ENCODE measurements around the gene DOCK9.

DOCK9 gene

DNA sequence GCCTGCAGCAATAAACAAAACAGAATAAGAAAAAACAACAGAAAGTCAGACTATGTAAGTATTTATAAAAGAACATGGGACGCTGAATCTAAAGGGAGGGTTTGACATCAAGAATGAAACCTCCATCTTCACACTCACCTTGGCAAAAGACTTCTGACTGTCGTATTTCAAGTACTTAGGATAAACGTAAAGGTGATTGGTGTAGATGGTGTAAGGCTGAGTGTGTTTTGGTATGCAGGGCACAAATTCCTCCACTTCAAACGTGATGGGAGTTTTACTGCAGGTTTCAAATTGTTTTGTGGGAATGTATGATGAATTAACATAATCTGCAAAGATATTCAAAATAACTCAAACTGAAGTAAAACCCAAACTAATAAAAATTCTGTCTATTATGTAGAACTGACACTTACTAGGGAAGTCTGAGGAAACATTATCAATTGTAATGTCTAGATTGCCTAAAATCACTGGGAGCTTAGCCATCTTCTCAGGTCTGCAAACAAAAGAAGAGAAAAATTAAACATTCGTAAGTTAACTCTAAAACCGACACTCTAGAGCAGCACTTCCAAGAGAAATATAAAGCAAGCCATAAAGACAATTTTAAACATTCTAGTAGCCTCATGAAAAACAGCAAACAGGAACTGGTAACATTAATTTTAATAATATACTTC lies 89.5 kb downstream of the DOCK9 start:
- no peak for DNase-seq (ENCODE audit: low spot score)

DNA sequence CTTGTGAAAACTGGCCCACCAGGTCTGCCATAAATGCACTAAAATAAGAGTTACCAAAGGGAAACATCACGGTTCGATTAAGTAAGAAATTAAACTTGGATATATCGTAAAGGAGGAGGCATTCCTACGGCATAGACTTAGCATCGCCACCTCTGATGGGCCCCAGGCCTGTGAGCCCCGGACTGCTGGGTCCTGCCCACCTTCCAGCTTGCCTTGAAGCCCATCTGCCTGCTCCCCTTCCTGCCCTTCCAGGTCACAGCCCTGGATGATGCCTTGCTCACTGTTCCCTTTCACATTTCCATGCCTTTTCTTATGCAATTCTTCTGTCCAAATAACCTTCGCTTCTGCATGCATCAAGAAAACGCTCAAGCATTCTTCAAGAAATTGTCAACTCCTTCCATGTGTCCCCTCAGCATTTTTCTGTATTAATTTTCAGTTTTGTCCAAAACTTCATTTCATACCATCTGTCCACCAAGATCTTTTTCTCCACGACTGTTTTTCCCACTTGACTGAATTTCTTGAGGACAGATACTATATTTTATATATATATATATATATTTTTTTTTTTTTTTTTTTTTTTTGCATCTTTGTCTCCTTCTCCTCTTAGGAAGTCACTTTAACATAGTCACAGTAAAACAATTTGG lies 91.2 kb downstream of the DOCK9 start:
- DNase-seq (ENCODE audit: low spot score), result no peak

DNA sequence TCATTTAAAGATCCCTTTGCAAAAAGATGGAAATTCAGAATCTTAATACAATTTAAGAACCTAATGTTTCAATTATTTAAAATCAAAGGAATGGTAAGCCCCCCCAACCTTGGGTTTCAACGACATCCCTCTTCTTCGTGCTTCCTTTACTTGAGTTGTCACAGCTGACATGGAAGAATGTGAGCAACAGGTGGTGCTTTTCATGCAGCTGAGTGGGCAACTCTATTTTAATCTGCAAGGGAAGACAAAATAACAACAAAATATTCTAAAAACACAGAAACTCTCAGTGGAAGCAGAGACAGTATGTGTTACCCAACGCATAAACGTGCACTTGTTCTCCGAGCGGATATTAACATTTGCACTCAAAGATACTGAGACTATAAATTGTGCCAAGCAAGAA lies 92.3 kb downstream of the DOCK9 start:
- no peak for DNase-seq (ENCODE audit: low spot score)

DNA sequence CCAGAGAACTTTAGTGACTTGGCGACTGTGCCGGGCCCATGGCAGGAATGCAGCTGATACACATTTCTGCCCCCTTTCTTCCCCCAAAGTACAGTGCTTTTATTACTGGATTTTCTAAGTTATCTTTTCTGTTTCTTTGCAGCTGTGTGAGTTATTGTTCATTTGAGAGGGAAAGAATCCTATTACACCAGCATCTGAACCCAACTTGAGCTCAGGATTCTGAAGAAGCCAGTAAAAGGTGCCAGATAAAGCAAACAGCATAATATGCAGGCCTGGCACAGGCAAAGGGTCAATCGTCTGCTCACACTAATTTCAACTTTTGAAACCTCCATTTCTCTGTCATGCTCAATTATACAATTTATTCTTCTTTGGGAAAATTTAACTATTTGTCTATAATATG lies 93.9 kb downstream of the DOCK9 start:
- no peak for DNase-seq (ENCODE audit: low spot score)

DNA sequence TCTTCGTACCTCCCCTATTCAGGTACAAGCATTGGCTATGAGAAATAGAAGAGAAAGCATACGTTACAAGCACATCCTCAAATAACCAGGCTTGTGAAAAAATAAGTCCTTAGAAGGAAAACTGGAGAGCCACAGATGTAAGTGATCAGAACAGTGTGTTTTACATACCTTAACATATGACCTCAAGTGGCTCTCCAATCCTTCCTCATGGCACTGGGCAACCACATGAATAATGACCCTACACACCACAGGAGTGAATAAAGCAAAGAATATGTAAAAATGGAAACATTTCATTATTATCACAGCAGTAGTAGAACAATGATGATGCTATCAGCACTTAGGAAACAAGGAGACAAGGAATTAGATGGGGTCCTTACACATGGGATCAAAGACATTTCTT lies 96.5 kb downstream of the DOCK9 start:
- no peak for DNase-seq (ENCODE audit: low spot score)

DNA sequence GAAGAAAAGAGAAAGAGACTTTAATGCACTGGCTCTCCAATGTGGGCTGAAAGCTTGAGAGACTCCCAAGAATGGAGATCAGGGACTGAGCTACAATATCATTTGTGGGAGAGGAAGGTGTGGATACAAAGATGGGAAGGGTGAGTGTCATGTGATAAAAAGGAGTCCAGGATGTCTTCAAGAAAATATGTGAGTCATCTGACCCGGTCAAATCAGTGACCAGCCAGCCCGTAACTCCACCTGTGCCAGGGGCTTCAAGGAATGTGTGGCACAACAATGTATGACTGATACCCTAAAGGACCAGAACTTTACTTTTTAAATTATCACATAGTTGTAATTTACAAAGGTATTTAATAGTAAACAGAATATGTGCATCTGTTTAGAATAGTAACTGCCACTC lies 97.2 kb downstream of the DOCK9 start:
- no peak for DNase-seq (ENCODE audit: low spot score)

DNA sequence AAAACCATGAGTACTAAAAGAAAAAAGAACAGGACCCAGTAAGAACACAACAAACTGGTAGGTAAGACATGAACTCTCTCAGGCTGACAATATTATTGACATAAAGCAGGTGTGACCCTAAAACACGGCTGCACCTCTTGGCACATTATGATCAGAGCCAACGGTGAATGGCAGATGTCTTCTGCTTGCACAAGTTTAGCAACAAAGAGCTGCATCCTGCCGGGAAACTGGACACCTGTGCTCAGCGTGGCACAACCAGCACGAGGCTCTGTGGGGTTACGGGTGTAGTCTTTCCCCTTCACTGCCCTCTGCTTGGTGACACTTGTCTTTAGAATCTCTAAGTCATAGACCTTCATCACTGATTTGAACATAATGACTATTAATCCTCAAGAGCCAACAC lies 97.9 kb downstream of the DOCK9 start:
- no peak for DNase-seq (ENCODE audit: low spot score)

DNA sequence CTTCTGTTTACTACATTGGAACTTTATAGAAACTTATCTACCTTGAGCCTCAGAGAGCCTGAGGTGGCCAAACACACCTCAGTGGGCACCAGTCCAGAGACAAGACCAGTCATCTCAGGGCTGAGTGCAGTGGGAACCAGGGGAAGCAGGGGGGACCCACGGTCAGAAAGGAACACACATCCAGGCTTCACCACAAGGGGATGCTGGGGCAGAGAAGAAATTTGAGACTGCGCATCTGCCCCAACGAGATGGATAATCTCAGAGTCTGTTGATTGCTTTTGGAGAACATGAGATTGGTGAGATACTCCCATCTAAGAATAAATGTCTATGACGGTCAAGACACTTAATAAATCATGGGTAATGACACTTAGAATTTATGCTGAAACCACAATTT lies 98.7 kb downstream of the DOCK9 start:
- DNase-seq (ENCODE audit: low spot score), result no peak

DNA sequence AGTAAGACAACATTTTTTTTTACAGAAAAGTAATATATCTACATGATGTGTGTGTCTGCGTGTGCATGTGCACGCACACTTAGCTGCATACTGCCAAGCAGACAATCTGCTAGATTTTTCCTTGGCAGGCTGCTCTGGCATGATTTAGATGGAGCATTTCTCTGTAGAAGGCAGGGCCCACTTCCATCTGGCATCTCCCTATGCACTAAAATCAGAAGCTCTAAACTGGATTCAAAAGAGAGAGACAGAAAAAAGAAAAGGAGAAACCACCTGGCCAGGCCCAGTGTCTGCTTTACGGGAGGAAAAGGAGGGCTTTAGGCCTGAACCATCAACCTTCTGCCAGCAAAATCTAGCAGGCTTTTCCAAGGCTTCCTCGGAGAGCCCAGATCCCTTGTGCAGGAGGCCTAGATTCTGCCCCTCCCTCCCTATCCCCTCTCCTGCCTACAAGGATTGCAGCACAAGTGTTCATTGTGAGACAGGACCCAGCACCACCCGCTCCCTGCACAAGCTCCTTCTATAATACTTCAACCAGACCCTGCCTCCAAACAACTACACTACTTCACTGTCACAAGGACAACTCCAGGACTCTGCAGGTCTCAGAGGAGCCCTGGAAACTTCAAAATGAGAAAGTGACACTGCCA lies 99.3 kb downstream of the DOCK9 start:
- no peak for DNase-seq (ENCODE audit: low spot score)

DNA sequence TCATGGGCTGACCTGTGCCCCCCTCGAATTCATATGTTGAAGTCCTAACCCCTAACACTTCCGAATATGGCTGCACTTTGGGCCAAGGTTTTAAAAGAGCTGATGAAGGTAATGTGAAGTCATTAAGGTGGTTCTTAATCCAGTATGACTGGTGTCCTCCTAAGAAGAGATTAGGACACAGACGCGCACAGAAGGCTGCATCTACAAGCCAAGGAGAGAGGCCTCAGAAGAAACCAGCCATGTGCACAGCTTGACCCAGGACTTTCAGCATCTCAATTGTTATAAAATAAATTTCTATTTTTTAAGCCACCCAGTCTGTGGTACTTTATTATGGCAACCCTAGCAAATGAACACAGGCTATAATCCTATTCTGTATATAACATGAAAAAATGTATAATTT lies 99.9 kb downstream of the DOCK9 start:
- DNase-seq (ENCODE audit: low spot score), result no peak

DNA sequence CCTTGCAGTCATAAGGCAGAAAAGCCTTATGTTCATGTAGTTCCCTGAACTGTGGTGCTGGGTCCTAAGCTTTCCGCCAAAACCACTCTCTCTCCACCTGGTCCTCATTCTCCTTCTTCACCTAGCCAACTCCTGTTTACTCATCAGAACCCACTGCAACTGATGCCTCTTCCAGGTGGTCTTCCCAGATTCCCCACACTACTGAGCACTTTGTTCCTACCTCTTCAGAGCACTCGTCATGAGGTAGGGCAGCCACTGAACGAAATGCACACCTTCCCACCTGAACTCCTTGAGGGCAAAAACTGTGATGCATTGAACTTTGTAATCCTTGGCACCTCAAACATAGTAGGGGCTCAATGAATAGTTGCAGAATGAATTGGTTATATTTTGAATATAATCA lies 100.4 kb downstream of the DOCK9 start:
- DNase-seq (ENCODE audit: low spot score), result no peak

DNA sequence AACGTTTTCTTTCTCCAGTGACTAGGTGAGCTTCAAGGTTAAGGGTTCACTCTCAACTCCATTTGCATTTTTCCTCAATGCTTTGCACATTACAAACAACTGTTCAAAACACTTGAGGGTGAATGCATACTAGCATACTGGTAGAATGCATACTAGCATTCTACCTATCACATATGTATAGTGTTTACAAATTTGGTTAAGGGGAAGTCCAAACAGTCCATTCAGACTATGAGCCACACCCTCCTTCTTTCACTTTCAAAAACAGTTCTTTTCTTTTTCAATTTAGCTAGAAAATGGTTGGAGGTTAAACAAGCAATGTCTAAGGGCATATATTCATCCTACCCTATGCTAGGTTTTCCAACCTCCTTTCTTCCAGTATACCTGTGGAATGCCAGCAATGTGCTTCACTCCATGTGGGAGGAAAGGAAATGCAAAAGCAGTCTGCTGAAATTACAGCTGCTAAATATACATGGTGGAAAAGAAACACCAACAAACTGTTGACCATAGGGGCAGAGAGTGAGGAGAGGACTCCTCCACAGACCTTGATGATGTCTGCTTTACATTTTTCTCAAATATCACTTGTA lies 102.6 kb downstream of the DOCK9 start:
- DNase-seq (ENCODE audit: low spot score), result no peak

DNA sequence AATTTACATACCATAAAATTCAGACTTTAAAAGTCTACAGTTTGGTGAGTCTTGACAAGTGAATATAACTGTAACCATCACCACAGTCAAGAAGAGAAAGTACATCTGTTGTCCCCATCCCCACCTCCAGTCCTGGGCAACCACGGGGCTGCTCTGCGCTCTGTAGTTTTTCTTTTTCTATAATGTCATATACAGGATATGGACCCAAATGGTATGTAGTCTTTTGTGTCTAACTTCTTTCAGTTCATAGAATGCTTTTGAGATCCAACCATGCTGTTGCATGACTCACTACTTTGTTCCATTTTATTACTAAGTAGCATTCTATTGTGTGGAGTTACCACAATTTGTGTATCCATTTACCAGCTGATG lies 103.9 kb downstream of the DOCK9 start:
- DNase-seq (ENCODE audit: low spot score), result no peak

DNA sequence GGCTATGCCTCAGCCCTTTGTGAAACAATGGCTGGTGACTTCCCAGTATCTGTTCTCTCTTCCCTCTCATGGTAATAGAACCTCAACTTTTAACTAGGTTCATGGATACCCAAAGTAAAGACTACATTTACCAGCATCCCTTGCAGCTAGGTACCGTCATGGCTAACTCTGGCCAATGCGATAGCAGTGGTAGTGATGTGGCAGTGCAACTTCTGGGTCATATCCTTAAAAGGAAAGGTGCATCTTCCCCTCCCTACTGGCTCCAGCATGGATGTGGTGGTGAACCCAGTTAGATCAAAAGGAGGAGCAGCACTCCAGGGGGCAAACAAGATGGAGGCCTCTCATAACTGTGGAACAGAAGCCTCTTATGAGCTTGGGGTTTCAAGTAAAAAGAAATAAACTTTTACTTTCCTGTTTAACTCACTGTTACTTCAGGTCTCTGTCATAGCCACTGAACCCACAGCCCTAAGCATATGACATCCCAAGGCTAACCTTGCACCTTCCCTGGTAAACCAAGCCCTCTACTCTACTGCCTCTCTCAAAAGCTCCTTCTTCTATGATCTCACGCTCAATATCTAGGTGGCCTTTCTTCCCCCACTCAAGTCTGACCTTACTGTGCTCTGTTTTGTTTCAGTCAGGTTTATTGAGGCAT lies 104.4 kb downstream of the DOCK9 start:
- no peak for DNase-seq (ENCODE audit: low spot score)

DNA sequence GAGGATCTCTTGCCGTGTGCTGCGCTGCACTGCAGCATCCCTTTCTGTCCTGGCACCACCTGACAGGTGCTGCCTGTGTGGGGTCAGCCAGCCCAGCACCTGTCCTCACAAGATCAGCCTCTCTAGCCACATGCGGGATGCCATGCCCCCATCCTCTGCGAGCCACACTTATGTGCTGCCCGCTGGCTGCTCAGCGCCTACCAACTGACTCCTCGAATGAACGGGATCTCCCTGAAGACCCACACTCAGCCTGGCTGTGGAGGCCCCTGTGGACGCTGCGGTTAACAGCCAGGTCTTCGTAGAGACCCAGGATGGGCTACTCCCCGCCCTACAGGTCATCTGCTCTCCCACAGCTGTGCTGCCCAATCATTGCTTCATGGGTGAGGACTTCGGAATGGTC lies 106.1 kb downstream of the DOCK9 start:
- DNase-seq (ENCODE audit: low spot score), result no peak

DNA sequence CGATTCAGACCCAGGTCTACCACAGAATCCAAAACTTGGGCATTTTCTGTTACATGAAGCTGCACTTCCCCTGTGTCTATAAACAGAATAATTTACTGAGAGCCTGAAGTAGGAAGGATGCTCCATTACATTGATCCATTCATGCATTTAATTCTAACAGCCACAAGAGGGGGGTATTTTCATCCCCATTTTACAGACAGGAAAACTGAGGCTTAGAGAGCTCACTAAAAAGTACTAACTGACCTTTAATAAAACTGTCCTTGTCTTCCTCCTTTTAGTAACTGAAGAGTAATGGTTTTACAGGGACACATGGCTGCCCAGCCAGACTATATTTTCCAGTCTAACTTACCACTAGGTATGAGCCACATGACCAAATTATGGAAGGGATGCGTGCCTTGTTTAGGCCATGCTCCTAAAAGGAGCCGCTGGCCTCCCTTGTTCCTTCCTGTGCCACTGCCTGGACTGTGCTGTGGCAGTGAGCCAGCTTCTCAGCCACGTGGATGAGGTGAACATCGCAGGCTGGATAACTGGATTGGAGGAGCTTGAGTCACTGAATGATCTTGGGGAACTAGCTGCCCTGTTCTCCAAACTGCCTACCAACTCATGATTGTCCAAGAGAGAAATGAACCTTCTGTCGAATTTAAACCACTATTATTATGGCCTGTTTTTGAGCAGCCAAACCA lies 108.3 kb downstream of the DOCK9 start:
- DNase-seq (ENCODE audit: low spot score), result no peak

DNA sequence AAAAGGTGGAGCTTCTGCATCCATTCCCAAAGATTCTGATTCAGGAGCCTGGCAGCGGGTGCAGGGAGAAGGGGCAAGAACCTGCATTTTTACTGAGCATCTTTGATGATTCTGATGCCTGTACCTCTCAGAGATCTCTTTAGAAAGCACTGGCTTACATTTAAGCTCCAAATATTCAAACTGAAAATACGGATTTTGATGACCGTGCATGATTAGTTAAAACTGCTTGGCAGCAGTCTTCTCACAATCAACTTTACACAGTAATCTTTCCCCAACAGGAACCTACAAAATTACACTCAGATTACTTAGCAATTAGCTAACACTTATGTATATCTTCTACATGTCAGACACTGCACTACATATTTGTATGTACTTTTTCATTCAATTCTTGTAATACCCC lies 108.9 kb downstream of the DOCK9 start:
- DNase-seq (ENCODE audit: low spot score), result no peak

DNA sequence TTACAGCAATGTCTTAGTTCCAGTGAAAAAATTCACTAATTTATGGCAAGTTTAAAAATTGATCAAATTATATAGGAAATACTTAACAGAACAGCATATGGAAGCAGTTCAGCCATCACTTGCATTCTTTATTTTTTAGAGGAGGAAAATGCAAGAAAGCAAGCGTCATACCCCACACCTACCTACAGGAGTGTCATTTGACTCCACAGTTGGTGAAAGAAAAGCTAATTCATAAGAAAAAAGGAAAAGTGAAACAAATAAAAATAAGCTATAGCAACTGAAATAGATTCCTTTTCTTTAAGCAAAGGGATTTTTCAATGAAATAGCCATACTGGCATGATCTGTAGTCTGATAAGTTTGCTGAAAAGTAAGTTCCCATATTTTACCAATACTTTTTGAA lies 111.0 kb downstream of the DOCK9 start:
- DNase-seq (ENCODE audit: low spot score), result no peak

DNA sequence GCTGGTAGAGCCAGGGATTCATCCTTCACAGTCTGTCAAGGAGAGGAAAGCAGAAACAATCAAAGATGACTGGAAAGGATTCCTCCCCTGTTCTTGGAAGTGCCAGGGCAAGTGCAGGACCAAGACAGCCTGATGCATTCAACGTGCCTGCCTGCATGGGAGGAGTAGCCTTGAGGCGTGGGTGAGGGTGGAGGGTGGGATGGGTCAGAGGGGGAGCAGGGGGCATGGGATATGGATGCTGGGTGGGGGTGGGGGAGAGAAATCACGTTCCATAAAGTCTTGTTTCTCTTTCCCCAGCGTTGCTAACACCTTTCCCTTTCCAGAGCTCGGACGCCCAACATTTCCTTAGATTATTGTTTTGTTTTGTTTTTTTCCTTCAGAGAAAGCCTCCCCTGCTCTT lies 117.4 kb downstream of the DOCK9 start:
- DNase-seq (ENCODE audit: low spot score), result no peak

DNA sequence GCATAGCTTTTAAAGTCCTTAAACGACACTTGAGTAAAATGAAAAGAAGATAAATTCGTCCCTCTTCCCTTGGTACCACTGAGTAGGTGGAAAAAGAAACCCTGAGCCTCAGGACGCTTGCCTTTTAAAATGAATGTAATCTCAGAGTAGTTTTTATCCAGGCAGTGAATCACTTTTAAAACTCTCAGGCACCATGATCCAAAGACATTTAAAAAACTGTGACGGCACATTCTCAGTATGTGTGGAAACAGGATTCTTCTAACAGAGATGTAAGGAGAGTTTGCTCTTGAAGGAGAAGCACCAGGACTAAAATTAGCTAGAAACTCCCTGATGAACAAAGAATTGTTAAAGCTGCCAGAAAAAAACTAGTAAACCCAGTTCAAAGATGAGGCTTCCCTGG lies 119.7 kb downstream of the DOCK9 start:
- DNase-seq (ENCODE audit: low spot score), result no peak

DNA sequence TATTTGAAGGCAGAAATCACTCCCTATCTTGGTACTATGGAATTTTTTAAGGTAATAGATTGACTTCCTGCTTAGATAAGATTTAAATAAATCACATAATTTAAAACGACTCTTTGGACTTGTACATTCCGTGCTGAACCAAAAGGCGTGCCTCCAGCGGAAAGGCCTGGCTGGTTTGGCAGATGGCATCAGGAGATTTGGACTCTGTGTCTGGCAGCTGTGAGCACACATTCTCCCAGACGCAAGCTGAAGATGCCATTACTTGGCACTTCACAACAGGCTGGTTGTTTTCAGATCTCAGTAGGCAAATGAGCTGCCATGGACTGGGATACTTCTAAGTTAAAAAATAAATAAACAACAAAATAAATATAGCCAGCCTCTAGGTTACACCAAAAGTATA lies 120.9 kb downstream of the DOCK9 start:
- DNase-seq (ENCODE audit: low spot score), result no peak

DNA sequence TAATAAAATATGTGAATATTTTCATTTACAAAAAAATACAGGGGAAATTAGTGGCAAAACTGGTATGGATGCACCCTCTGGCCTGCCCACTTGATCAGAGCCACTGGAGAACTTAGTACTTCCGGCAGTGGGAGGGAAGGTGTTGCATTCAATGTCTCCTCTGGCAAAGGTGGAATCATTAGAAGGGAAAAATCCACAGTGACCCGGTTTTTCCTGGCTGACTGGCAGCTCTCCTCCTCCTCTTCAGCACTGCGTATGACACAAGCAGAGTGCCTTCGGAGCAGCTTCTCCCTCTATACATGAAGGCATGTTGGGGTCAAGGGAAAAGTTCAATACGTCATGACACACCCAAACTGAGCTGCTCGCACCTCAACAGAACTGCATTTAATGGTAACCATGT lies 123.4 kb downstream of the DOCK9 start:
- no peak for DNase-seq (ENCODE audit: low spot score)
